Measurements from ENCODE around the gene INPP5B.

The INPP5B gene

GRCh38 chr1:37831809-37832208 lies 115.0 kb downstream of the INPP5B start:
- DNase-seq (ENCODE audit: low read depth) = no peak

GRCh38 chr1:37831109-37831508 lies 115.7 kb downstream of the INPP5B start:
- DNase-seq (ENCODE audit: low read depth) = no peak

- no peak for DNase-seq (ENCODE audit: low read depth)
Measured at GRCh38 chr1:37828410-37829074, 118.3 kb downstream of the INPP5B start.

- DNase-seq (ENCODE audit: low read depth) = no peak
Measured at GRCh38 chr1:37825506-37825905, 121.3 kb downstream of the INPP5B start.

- DNase-seq (ENCODE audit: low read depth) = no peak
Measured at GRCh38 chr1:37824001-37824400, 122.9 kb downstream of the INPP5B start.

- no peak for DNase-seq (ENCODE audit: low read depth)
Measured at GRCh38 chr1:37822906-37823815, 123.7 kb downstream of the INPP5B start.

- no peak for DNase-seq (ENCODE audit: low read depth)
Measured at GRCh38 chr1:37821481-37821880, 125.4 kb downstream of the INPP5B start.

GRCh38 chr1:37817481-37817880 lies 129.4 kb downstream of the INPP5B start:
- DNase-seq (ENCODE audit: low read depth) = no peak

GRCh38 chr1:37814252-37814651 lies 132.6 kb downstream of the INPP5B start:
- DNase-seq (ENCODE audit: low read depth) = no peak

- no peak for DNase-seq (ENCODE audit: low read depth)
Measured at GRCh38 chr1:37813529-37814145, 133.2 kb downstream of the INPP5B start.

- DNase-seq (ENCODE audit: low read depth) = no peak
Measured at GRCh38 chr1:37811027-37811655, 135.7 kb downstream of the INPP5B start.
